Endothelial cell of umbilical vein (primary cell): Measurements from ENCODE around the gene RASGRF2. TPM values are rescaled to one million over a fixed set of nuclear protein-coding genes. Genes with fewer than 3 reads are reported as not detected.

Experiments used
- BruUV-seq: library from RNA; stranded (reverse); fragments of 400-500 nt; replicated peaks from 2 replicates; lab custom pipeline; 2021; lab: Mats Ljungman, UMichigan
- CTCF ChIA-PET: fragments of 300-600, 350-600 bp; sonication (Branson Sonifier 250); formaldehyde crosslinking; loops from one replicate; lab custom pipeline; 2021; ENCODE audit warnings: antibody characterized with exemption, inconsistent platforms; lab: Charles Lee
- POLR2A ChIA-PET: fragments of 300-600, 350-600 bp; sonication (Branson Sonifier 250); formaldehyde crosslinking; loops from one replicate; lab custom pipeline; 2021; ENCODE audit warnings: antibody characterized with exemption, inconsistent platforms; lab: Charles Lee
- DNase-seq: peaks from one replicate; pipeline ENCODE4 v3.0.0-alpha.2; 2011; ENCODE audit warnings: low read depth, low spot score
- FAIRE-seq: peaks from 2 replicates; lab custom pipeline; 2011; peaks lifted over from hg19 to GRCh38; lab: Jason Lieb, UNC
- H2AFZ ChIP-seq: 2 replicates; pipeline ENCODE4 v1.6.0; 2012; ENCODE audit warnings: low read depth, low read length, control low read depth, inconsistent platforms
- H3K27ac ChIP-seq: 2 replicates; pipeline ENCODE4 v1.5.1; 2011; ENCODE audit warnings: low read depth, mild to moderate bottlenecking, control low read depth, low read length, moderate library complexity; ENCODE audit not compliant: insufficient read depth
- H3K27me3 ChIP-seq, 2 experiments: 2 replicates each; pipeline versions ENCODE4 v1.6.0 to v1.6.1; 2011; ENCODE audit warnings: low read length in 2 of 2, mixed read lengths in 1 of 2; ENCODE audit not compliant: control insufficient read depth in 2 of 2, insufficient read depth in 2 of 2
- H3K36me3 ChIP-seq, 2 experiments: 2 replicates in 1 of 2; 3 replicates in 1 of 2; pipeline ENCODE4 v1.5.1; 2011; ENCODE audit warnings: low read length in 2 of 2, mild to moderate bottlenecking in 1 of 2, moderate library complexity in 1 of 2; ENCODE audit not compliant: control insufficient read depth in 2 of 2, insufficient read depth in 2 of 2; ENCODE audit errors: extremely low read depth in 1 of 2
- H3K4me1 ChIP-seq: 3 replicates; pipeline ENCODE4 v1.5.1; 2011; ENCODE audit warnings: mild to moderate bottlenecking, low read length; ENCODE audit not compliant: control insufficient read depth, insufficient read depth; ENCODE audit errors: extremely low read depth
- H3K4me2 ChIP-seq: 2 replicates; pipeline ENCODE4 v1.6.1; 2011; ENCODE audit warnings: low read length, control low read depth, mixed read lengths; ENCODE audit not compliant: insufficient read depth
- H3K4me3 ChIP-seq, 3 experiments: fragments of 200-600 bp in 1 of 3; sonication (generic), shearing (Covaris generic) in 1 of 3; replicated peaks in 1 of 3; 2 replicates each; pipeline ENCODE4 v1.5.1; 2011 to 2016; ENCODE audit warnings: control low read depth in 3 of 3, low read length in 3 of 3, mild to moderate bottlenecking in 2 of 3, inconsistent platforms in 1 of 3, low read depth in 1 of 3, moderate library complexity in 1 of 3; ENCODE audit not compliant: insufficient read depth in 1 of 3
- H3K79me2 ChIP-seq: 2 replicates; pipeline ENCODE4 v1.6.0; 2012; ENCODE audit warnings: low read length, inconsistent platforms; ENCODE audit not compliant: control insufficient read depth, insufficient read depth
- H3K9ac ChIP-seq: replicated peaks from 2 replicates; pipeline ENCODE3; 2011; ENCODE audit warnings: low read length, control low read depth; ENCODE audit not compliant: insufficient read depth; ENCODE audit errors: extremely low read depth
- H3K9me1 ChIP-seq: replicated peaks from 3 replicates; pipeline ENCODE4 v1.6.0; 2011; ENCODE audit warnings: mild to moderate bottlenecking, low read length; ENCODE audit not compliant: control insufficient read depth, insufficient read depth; ENCODE audit errors: extremely low read depth
- H3K9me3 ChIP-seq: replicated peaks from 2 replicates; pipeline ENCODE4 v1.5.1; 2012; ENCODE audit warnings: low read length, inconsistent platforms; ENCODE audit not compliant: control insufficient read depth, insufficient read depth
- H4K20me1 ChIP-seq: replicated peaks from 2 replicates; pipeline ENCODE3; 2011; ENCODE audit warnings: mild to moderate bottlenecking, low read length; ENCODE audit not compliant: control insufficient read depth, insufficient read depth; ENCODE audit errors: extremely low read depth
- EZH2 ChIP-seq: IDR thresholded peaks from 2 replicates; pipeline ENCODE4 v1.6.1; 2012; ENCODE audit warnings: borderline replicate concordance, low read depth, mild to moderate bottlenecking, moderate library complexity, low read length, inconsistent platforms; ENCODE audit not compliant: severe bottlenecking
- FOS ChIP-seq: IDR thresholded peaks from 2 replicates; pipeline ENCODE4 v1.6.1; 2011; ENCODE audit warnings: mild to moderate bottlenecking, low read length, moderate library complexity, borderline replicate concordance; ENCODE audit not compliant: insufficient read depth
- GATA2 ChIP-seq: IDR thresholded peaks from 2 replicates; pipeline ENCODE4 v1.7.0; 2011; ENCODE audit warnings: low read depth, mild to moderate bottlenecking, moderate library complexity, mixed read lengths, low read length; ENCODE audit not compliant: insufficient read length, insufficient read depth
- JUN ChIP-seq: IDR thresholded peaks from 2 replicates; pipeline ENCODE4 v1.6.1; 2011; ENCODE audit warnings: borderline replicate concordance, low read depth; ENCODE audit not compliant: insufficient read length, insufficient read depth
- MYC ChIP-seq: IDR thresholded peaks from one replicate; pipeline ENCODE4 v1.6.1; 2011; ENCODE audit warnings: mild to moderate bottlenecking, low read depth, low read length
- POLR2A ChIP-seq: IDR thresholded peaks from 2 replicates; pipeline ENCODE4 v1.6.1; 2012; ENCODE audit warnings: low read depth, mild to moderate bottlenecking, control low read depth, low read length
- POLR2AphosphoS5 ChIP-seq: IDR thresholded peaks from 2 replicates; pipeline ENCODE4 v1.6.1; 2012; ENCODE audit warnings: low read depth, mild to moderate bottlenecking, control low read depth, low read length, moderate library complexity; ENCODE audit not compliant: insufficient read depth
- dilution Hi-C: fragments of 300-500 bp; cut with MboI; formaldehyde crosslinking; loops from one replicate; pipeline ENCODE4 v1.15.0; 2019; ENCODE audit warnings: low sequenced_read_pairs; ENCODE audit not compliant: extremely low pct_ligation_motif_present
- intact Hi-C: fragments of 100-400 bp; cut with micrococcal nuclease; formaldehyde crosslinking; loops from one replicate; pipeline ENCODE4 v1.10.0; 2022
- polyA plus RNA-seq, 4 experiments: library from polyadenylated mRNA; depleted of rRNA in 3 of 4; stranded (reverse) in 3 of 4; unstranded in 1 of 4; fragments of >200 nt; gene quantifications; 2 replicates each; pipeline versions ENCODE4 v1.2.1 to v1.2.3, GENCODE V29; 2011 to 2012; ENCODE audit warnings: missing spikeins in 1 of 4
- total RNA-seq: library from RNA; stranded (reverse); gene quantifications from 2 replicates; pipeline ENCODE4 v1.2.3, GENCODE V29; 2021
- TF ChIP-seq, protein P1 (sequence below), 2 donors: IDR thresholded peaks; 1 replicate in 1 of 2; 2 replicates in 1 of 2; pipeline ENCODE4 v1.5.1; 2011; ENCODE audit warnings: low read length in 2 of 2, mild to moderate bottlenecking in 2 of 2, moderate library complexity in 2 of 2, control low read depth in 1 of 2, inconsistent platforms in 1 of 2, low read depth in 1 of 2; ENCODE audit not compliant: insufficient read depth in 1 of 2; ENCODE audit errors: extremely low read depth in 1 of 2
- TF ChIP-seq, protein P2 (sequence below): IDR thresholded peaks from 2 replicates; pipeline ENCODE4 v1.6.1; 2011; ENCODE audit not compliant: insufficient read depth, insufficient read length

RASGRF2 gene
- total and polyA plus RNA-seq, 2 donors (not counting 3 experiments of a cell fraction or from before 2014, with no cell fraction given): 0.41 to 4.0 TPM

DNA sequence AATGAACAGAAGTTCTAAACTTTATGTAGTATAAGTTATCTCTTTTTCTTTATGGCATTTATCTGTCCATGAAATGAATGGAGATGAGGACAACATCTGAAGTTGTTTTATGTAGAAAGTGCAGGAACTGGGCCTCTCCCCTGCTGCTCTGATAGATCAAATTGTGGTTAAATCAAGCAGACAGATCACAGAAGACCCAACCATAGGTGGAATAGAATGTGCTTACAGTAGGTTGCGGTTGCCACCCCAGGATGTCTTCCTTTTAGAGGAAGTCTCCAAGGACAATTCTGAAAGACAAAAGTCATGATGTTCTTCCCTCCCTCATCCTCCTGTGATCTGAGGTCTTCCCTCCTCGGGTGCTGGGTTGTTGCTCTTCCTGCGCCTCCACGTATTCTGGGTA, 12.9 kb downstream of the RASGRF2 start:
- dilution Hi-C loops (no loop called here), intact Hi-C loops (no loop called here)
- Histone ChIP-seq H3K27ac (no peak overlapping the region), H3K27me3 (no peaks in the 10 kb centered on the region), H3K4me3 (no peak overlapping the region), H3K9me1 (no peaks in the 10 kb centered on the region), H3K4me1 (peaks cover 6% of the 10 kb centered on the region), H3K4me2 (no peak overlapping the region), H3K9me3 (no peaks in the 10 kb centered on the region), H4K20me1 (no peaks in the 10 kb centered on the region), H3K9ac (no peak overlapping the region), H3K79me2 (no peaks in the 10 kb centered on the region), H3K36me3 (no peaks in the 10 kb centered on the region), H2AFZ (no peak overlapping the region)
- ChIA-PET CTCF (no interaction called here), POLR2A (no interaction called here)
- no TSS peak for BruUV-seq
- FAIRE-seq: no peak
- TF ChIP-seq, protein P1, sequence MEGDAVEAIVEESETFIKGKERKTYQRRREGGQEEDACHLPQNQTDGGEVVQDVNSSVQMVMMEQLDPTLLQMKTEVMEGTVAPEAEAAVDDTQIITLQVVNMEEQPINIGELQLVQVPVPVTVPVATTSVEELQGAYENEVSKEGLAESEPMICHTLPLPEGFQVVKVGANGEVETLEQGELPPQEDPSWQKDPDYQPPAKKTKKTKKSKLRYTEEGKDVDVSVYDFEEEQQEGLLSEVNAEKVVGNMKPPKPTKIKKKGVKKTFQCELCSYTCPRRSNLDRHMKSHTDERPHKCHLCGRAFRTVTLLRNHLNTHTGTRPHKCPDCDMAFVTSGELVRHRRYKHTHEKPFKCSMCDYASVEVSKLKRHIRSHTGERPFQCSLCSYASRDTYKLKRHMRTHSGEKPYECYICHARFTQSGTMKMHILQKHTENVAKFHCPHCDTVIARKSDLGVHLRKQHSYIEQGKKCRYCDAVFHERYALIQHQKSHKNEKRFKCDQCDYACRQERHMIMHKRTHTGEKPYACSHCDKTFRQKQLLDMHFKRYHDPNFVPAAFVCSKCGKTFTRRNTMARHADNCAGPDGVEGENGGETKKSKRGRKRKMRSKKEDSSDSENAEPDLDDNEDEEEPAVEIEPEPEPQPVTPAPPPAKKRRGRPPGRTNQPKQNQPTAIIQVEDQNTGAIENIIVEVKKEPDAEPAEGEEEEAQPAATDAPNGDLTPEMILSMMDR (IDR thresholded peaks at IDR 0.05; ENCODE audit: extremely low read depth in 1 of 2, insufficient read depth in 1 of 2, low read depth in 1 of 2, low read length in 2 of 2): no peak
- TF ChIP-seq, protein P2, sequence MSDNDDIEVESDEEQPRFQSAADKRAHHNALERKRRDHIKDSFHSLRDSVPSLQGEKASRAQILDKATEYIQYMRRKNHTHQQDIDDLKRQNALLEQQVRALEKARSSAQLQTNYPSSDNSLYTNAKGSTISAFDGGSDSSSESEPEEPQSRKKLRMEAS: no peak
- TF ChIP-seq EZH2 (no peak), GATA2 (no peak), POLR2AphosphoS5 (no peak), MYC (no peak), JUN (no peak), POLR2A (no peak), FOS (no peak)
- no peak for DNase-seq
